Adrenal gland (tissue), 5 donors: ENCODE results near the gene CEP164.

Experiments used
- CTCF ChIP-seq, 6 experiments: fragments of 450-650 bp in 4 of 6; fragments of 200-600 bp in 2 of 6; sonication (generic) in 1 of 6; IDR thresholded peaks; 1 replicate in 5 of 6; 2 replicates in 1 of 6; pipeline versions ENCODE4 v1.5.1 to v1.8.0; 2016 to 2021; ENCODE audit warnings: antibody characterized with exemption in 6 of 6, mild to moderate bottlenecking in 2 of 6, moderate library complexity in 1 of 6
- POLR2A ChIP-seq, 2 donors: fragments of 450-650 bp; IDR thresholded peaks; one replicate each; pipeline ENCODE4 v1.6.1; 2017; ENCODE audit warnings: antibody characterized with exemption in 2 of 2, mild to moderate bottlenecking in 2 of 2, moderate library complexity in 1 of 2
- donor health status: DM: no; HTN: no; CAD: no.

GRCh38 chr11:117418737-117419481, 91.3 kb downstream of the CEP164 start:
- TF ChIP-seq CTCF (IDR thresholded peaks at IDR 0.05) (no peak), POLR2A (IDR thresholded peaks at IDR 0.05) (no peak)
